Right ventricle myocardium inferior (tissue), 1 donor: ENCODE measurements around the gene WSB1. TPM values are rescaled to one million over a fixed set of nuclear protein-coding genes. Genes with fewer than 3 reads are reported as not detected.

Experiments used
- ATAC-seq: fragments of 200-7000 bp; cut with Tn5 transposase; one replicate; pipeline ENCODE4 v1.9.1; 2020; ENCODE audit warnings: mild to moderate bottlenecking, moderate library complexity
- DNase-seq: peaks from one replicate; pipeline ENCODE4 v3.0.0; 2021; ENCODE audit errors: missing footprints
- intact Hi-C: fragments of 100-400 bp; cut with DNase I; formaldehyde crosslinking; loops from one replicate; pipeline ENCODE4 v1.11.0; 2022
- total RNA-seq: library from RNA; stranded (reverse); fragmentation: NEBNext Ultra II Directional; extraction: Animal tissue kit (Norgen Biotek cat#: 25700); gene quantifications from one replicate; pipeline ENCODE4 v1.2.1, GENCODE V29; 2021
- donor health status: DM: no; HTN: yes; CAD: no; lungs with severe emphysema.

The WSB1 gene
- total RNA-seq, 1 donor from 2014 or later: 48.7 TPM

- ATAC-seq: no peak
- DNase-seq: no peak
- intact Hi-C loops: no loop called here
Measured at GRCh38 chr17:27346228-27346899, 52.5 kb downstream of the WSB1 start.

- intact Hi-C loops: no loop called here
- no peak for ATAC-seq
Measured at GRCh38 chr17:27348196-27348595, 54.3 kb downstream of the WSB1 start.

GRCh38 chr17:27349540-27350021 is 55.7 kb downstream of the WSB1 start:
- ATAC-seq (no peak), DNase-seq (no peak)
- intact Hi-C loops: loop anchor here (5.0 kb wide), 2 partner anchors 112 to 303 kb away; no protein-coding TSS in a partner anchor

More at GRCh38 chr17:27348196-27348595, 54.3 kb downstream of the WSB1 start:
- DNase-seq: no peak

- DNase-seq: no peak
- no peak for ATAC-seq
- intact Hi-C loops: loop anchor here (5.0 kb wide), 2 partner anchors 114 to 301 kb away; no protein-coding TSS in a partner anchor
Measured at GRCh38 chr17:27351759-27352158, 57.8 kb downstream of the WSB1 start.

GRCh38 chr17:27352448-27353032 is 58.6 kb downstream of the WSB1 start:
- no peak for ATAC-seq
- no peak for DNase-seq
- intact Hi-C loops: loop anchor here (1.0 to 5.0 kb wide), 4 partner anchors 79 to 300 kb away; no protein-coding TSS in a partner anchor

GRCh38 chr17:27353033-27353460 is 59.1 kb downstream of the WSB1 start:
- DNase-seq (no peak), ATAC-seq (no peak)
- intact Hi-C loops: loop anchor here (1.0 to 5.0 kb wide), 4 partner anchors 78 to 299 kb away; no protein-coding TSS in a partner anchor

GRCh38 chr17:27353461-27354050 is 59.6 kb downstream of the WSB1 start:
- peak; percentile 96 for ATAC-seq
- intact Hi-C loops: loop anchor here (1.0 to 5.0 kb wide), 5 partner anchors 27 to 299 kb away; no protein-coding TSS in a partner anchor
- peak; percentile 96 for DNase-seq

GRCh38 chr17:27354051-27354490 is 60.2 kb downstream of the WSB1 start:
- DNase-seq: no peak
- ATAC-seq: no peak
- intact Hi-C loops: loop anchor here (2.0 to 5.0 kb wide), 3 partner anchors 27 to 298 kb away; no protein-coding TSS in a partner anchor

GRCh38 chr17:27354491-27355081 is 60.7 kb downstream of the WSB1 start:
- ATAC-seq (no peak), DNase-seq (no peak)
- intact Hi-C loops: loop anchor here (2.0 to 5.0 kb wide), 3 partner anchors 26 to 298 kb away; no protein-coding TSS in a partner anchor

GRCh38 chr17:27355419-27355818 is 61.5 kb downstream of the WSB1 start:
- no peak for DNase-seq
- intact Hi-C loops: loop anchor here (2.0 kb wide), 1 partner anchor 25 kb away; no protein-coding TSS in a partner anchor
- no peak for ATAC-seq

- no peak for ATAC-seq
- intact Hi-C loops: no loop called here
Measured at GRCh38 chr17:27356091-27356705, 62.3 kb downstream of the WSB1 start.

GRCh38 chr17:27357236-27357635 is 63.3 kb downstream of the WSB1 start:
- ATAC-seq: no peak
- intact Hi-C loops: no loop called here
- DNase-seq: no peak

More at GRCh38 chr17:27356091-27356705, 62.3 kb downstream of the WSB1 start:
- DNase-seq: no peak

GRCh38 chr17:27360507-27360906 is 66.6 kb downstream of the WSB1 start:
- no peak for ATAC-seq
- intact Hi-C loops: no loop called here
- DNase-seq: no peak

GRCh38 chr17:27361695-27362094 is 67.8 kb downstream of the WSB1 start:
- DNase-seq (no peak), ATAC-seq (no peak)
- intact Hi-C loops: no loop called here

- intact Hi-C loops: no loop called here
- DNase-seq (no peak), ATAC-seq (no peak)
Measured at GRCh38 chr17:27362503-27362902, 68.6 kb downstream of the WSB1 start.

- intact Hi-C loops: no loop called here
- no peak for DNase-seq
- no peak for ATAC-seq
Measured at GRCh38 chr17:27362909-27363308, 69.0 kb downstream of the WSB1 start.

- no peak for ATAC-seq
- intact Hi-C loops: no loop called here
- DNase-seq: no peak
Measured at GRCh38 chr17:27363326-27363725, 69.4 kb downstream of the WSB1 start.
